ENCODE measurements around the gene IREB2.

The IREB2 gene

GRCh38 chr15:78408355-78408640 is 29.7 kb upstream of the IREB2 start:
- H3K9ac ChIP-seq, result no peak overlapping the region
- no peaks in the 10 kb centered on the region for H4K20me1 ChIP-seq (ENCODE audit: insufficient read depth)
- no peak overlapping the region for H3K4me2 ChIP-seq
- H3K79me2 ChIP-seq (ENCODE audit: insufficient read depth, low read depth), result no peaks in the 10 kb centered on the region
- H3K4me3 ChIP-seq (IDR thresholded peaks at IDR 0.05; ENCODE audit: insufficient read depth, low read depth, low read length), result no peak overlapping the region
- H3K27me3 ChIP-seq (ENCODE audit: insufficient read depth, low read depth), result no peaks in the 10 kb centered on the region
- H3K36me3 ChIP-seq (ENCODE audit: insufficient read depth), result no peaks in the 10 kb centered on the region
- H3K4me1 ChIP-seq (ENCODE audit: low read depth, poor library complexity, severe bottlenecking), result no peaks in the 10 kb centered on the region
- H2AFZ ChIP-seq (ENCODE audit: low read depth), result no peak overlapping the region
- no peak overlapping the region for H3K27ac ChIP-seq
- TF ChIP-seq, protein P1, sequence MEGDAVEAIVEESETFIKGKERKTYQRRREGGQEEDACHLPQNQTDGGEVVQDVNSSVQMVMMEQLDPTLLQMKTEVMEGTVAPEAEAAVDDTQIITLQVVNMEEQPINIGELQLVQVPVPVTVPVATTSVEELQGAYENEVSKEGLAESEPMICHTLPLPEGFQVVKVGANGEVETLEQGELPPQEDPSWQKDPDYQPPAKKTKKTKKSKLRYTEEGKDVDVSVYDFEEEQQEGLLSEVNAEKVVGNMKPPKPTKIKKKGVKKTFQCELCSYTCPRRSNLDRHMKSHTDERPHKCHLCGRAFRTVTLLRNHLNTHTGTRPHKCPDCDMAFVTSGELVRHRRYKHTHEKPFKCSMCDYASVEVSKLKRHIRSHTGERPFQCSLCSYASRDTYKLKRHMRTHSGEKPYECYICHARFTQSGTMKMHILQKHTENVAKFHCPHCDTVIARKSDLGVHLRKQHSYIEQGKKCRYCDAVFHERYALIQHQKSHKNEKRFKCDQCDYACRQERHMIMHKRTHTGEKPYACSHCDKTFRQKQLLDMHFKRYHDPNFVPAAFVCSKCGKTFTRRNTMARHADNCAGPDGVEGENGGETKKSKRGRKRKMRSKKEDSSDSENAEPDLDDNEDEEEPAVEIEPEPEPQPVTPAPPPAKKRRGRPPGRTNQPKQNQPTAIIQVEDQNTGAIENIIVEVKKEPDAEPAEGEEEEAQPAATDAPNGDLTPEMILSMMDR (conservative IDR thresholded peaks at IDR 0.05; ENCODE audit: low read depth, low read length), result no peak

DNA sequence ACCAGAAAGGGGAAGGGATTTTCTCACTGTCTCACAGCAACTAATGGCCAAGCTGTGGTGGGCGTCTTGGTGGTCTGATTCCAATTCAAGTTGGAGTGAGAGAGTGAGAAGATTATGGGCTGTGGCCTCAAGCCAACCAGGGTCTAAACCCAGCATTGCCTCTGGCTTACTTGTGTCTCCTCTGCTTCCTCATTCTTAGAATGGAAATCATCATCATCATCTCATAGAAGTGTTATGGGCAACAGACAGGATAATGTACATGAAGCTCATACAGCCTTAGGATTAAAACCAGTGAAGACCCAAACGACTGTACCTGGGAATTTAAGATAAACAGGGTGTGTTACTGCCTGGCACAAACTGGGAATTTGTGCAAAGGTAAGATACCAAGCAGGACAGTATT is 29.1 kb upstream of the IREB2 start:
- no peaks in the 10 kb centered on the region for H3K27me3 ChIP-seq (ENCODE audit: insufficient read depth, low read depth)
- no peak overlapping the region for H3K9ac ChIP-seq
- no peaks in the 10 kb centered on the region for H3K79me2 ChIP-seq (ENCODE audit: insufficient read depth, low read depth)
- H3K4me3 ChIP-seq (IDR thresholded peaks at IDR 0.05; ENCODE audit: insufficient read depth, low read depth, low read length), result no peak overlapping the region
- no peak overlapping the region for H2AFZ ChIP-seq (ENCODE audit: low read depth)
- no peak overlapping the region for H3K4me2 ChIP-seq
- no peak overlapping the region for H3K27ac ChIP-seq
- H3K36me3 ChIP-seq (ENCODE audit: insufficient read depth), result no peaks in the 10 kb centered on the region
- peaks cover under 1% of the 10 kb centered on the region for H3K4me1 ChIP-seq (ENCODE audit: low read depth, poor library complexity, severe bottlenecking)
- H4K20me1 ChIP-seq (ENCODE audit: insufficient read depth), result no peaks in the 10 kb centered on the region
- TF ChIP-seq, protein P1 (conservative IDR thresholded peaks at IDR 0.05; ENCODE audit: low read depth, low read length), result no peak

- no peak overlapping the region for H3K27ac ChIP-seq
Observed at GRCh38 chr15:78411061-78411460, 27.0 kb upstream of the IREB2 start.

GRCh38 chr15:78414621-78415250 is 23.3 kb upstream of the IREB2 start:
- H3K27ac ChIP-seq, result peak overlapping the region; percentile 8; the same call in 1 of the 2 replicates
- TF ChIP-seq, protein P1 (conservative IDR thresholded peaks at IDR 0.05; ENCODE audit: low read depth, low read length), result no peak
- no peaks in the 10 kb centered on the region for H4K20me1 ChIP-seq (ENCODE audit: insufficient read depth)
- H3K4me3 ChIP-seq (IDR thresholded peaks at IDR 0.05; ENCODE audit: insufficient read depth, low read depth, low read length), result no peak overlapping the region
- H3K4me2 ChIP-seq, result peak overlapping the region; percentile 47; the same call in 1 of the 2 replicates
- no peaks in the 10 kb centered on the region for H3K79me2 ChIP-seq (ENCODE audit: insufficient read depth, low read depth)
- H3K9ac ChIP-seq, result no peak overlapping the region
- no peaks in the 10 kb centered on the region for H3K36me3 ChIP-seq (ENCODE audit: insufficient read depth)
- no peaks in the 10 kb centered on the region for H3K27me3 ChIP-seq (ENCODE audit: insufficient read depth, low read depth)
- H2AFZ ChIP-seq (ENCODE audit: low read depth), result no peak overlapping the region; the same call in 1 of the 2 replicates
- H3K4me1 ChIP-seq (ENCODE audit: low read depth, poor library complexity, severe bottlenecking), result peaks cover 26% of the 10 kb centered on the region

More at GRCh38 chr15:78411061-78411460, 27.0 kb upstream of the IREB2 start:
- Histone ChIP-seq H4K20me1 (ENCODE audit: insufficient read depth) (no peaks in the 10 kb centered on the region), H3K79me2 (ENCODE audit: insufficient read depth, low read depth) (no peaks in the 10 kb centered on the region), H3K4me1 (ENCODE audit: low read depth, poor library complexity, severe bottlenecking) (peaks cover 21% of the 10 kb centered on the region), H2AFZ (ENCODE audit: low read depth) (no peak overlapping the region), H3K27me3 (ENCODE audit: insufficient read depth, low read depth) (no peaks in the 10 kb centered on the region), H3K4me3 (IDR thresholded peaks at IDR 0.05; ENCODE audit: insufficient read depth, low read depth, low read length) (no peak overlapping the region), H3K4me2 (no peak overlapping the region), H3K9ac (no peak overlapping the region), H3K36me3 (ENCODE audit: insufficient read depth) (no peaks in the 10 kb centered on the region)
- TF ChIP-seq, protein P1 (conservative IDR thresholded peaks at IDR 0.05; ENCODE audit: low read depth, low read length), result no peak
